HepG2 (cell line): ENCODE measurements around the gene CTSZ. TPM values are rescaled to one million over a fixed set of nuclear protein-coding genes. Genes with fewer than 3 reads are reported as not detected.

ENCODE experiments used
- IKZF5 ChIP-seq: IDR thresholded peaks from 2 replicates; pipeline ENCODE4 v1.6.1; 2018; ENCODE audit warnings: missing genetic modification reagents, mild to moderate bottlenecking, missing compliant biosample characterization
- KLF13 ChIP-seq: sonication (generic); formaldehyde crosslinking; IDR thresholded peaks from 2 replicates; pipeline ENCODE4 v1.4.0; 2020; ENCODE audit warnings: mild to moderate bottlenecking, missing genetic modification reagents
- KMT2A ChIP-seq: sonication (generic); formaldehyde crosslinking; IDR thresholded peaks from 2 replicates; pipeline ENCODE4 v1.4.0; 2020; ENCODE audit warnings: missing genetic modification reagents
- LRRFIP1 ChIP-seq: sonication (generic); formaldehyde crosslinking; conservative IDR thresholded peaks from 2 replicates; pipeline ENCODE4 v1.4.0; 2020; ENCODE audit warnings: missing genetic modification reagents
- MED13 ChIP-seq: sonication (generic); formaldehyde crosslinking; IDR thresholded peaks from 2 replicates; pipeline ENCODE4 v1.5.0; 2020; ENCODE audit warnings: missing genetic modification reagents
- MTA1 ChIP-seq: sonication (generic); formaldehyde crosslinking; IDR thresholded peaks from 2 replicates; pipeline ENCODE4 v1.4.0; 2020; ENCODE audit warnings: missing genetic modification reagents, mild to moderate bottlenecking, borderline replicate concordance
- NCOR1 ChIP-seq: fragments of 200-600 bp; sonication (generic); IDR thresholded peaks from 2 replicates; pipeline ENCODE4 v1.7.0; 2017; ENCODE audit warnings: antibody characterized with exemption, low read length, borderline replicate concordance
- PRDM15 ChIP-seq: sonication (generic); formaldehyde crosslinking; IDR thresholded peaks from 2 replicates; pipeline ENCODE4 v1.4.0; 2020; ENCODE audit warnings: missing genetic modification reagents
- TEAD3 ChIP-seq: optimal IDR thresholded peaks from 2 replicates; pipeline ENCODE3; 2016; ENCODE audit warnings: borderline replicate concordance
- ZBTB1 ChIP-seq: sonication (generic); formaldehyde crosslinking; IDR thresholded peaks from 2 replicates; pipeline ENCODE4 v1.4.0; 2020; ENCODE audit warnings: missing genetic modification reagents, borderline replicate concordance
- ZNF430 ChIP-seq: sonication (generic); formaldehyde crosslinking; IDR thresholded peaks from 2 replicates; pipeline ENCODE4 v1.9.0; 2021; ENCODE audit warnings: mild to moderate bottlenecking, missing genetic modification reagents
- ZNF432 ChIP-seq: sonication (generic); formaldehyde crosslinking; IDR thresholded peaks from 2 replicates; pipeline ENCODE4 v1.5.0; 2020; ENCODE audit warnings: missing genetic modification reagents, mild to moderate bottlenecking, borderline replicate concordance
- ZNF563 ChIP-seq: sonication (generic); formaldehyde crosslinking; IDR thresholded peaks from 2 replicates; pipeline ENCODE4 v1.8.0; 2022; ENCODE audit warnings: mild to moderate bottlenecking, moderate library complexity, missing genetic modification reagents
- ZSCAN31 ChIP-seq: sonication (generic); formaldehyde crosslinking; IDR thresholded peaks from 2 replicates; pipeline ENCODE4 v1.5.0; 2020; ENCODE audit warnings: low read depth, mild to moderate bottlenecking, missing genetic modification reagents
- polyA plus RNA-seq, 8 experiments: library from polyadenylated mRNA; depleted of rRNA in 3 of 8; stranded (reverse) in 7 of 8; unstranded in 1 of 8; fragments of >200 nt; fragmentation: Illumina TruSeq in 4 of 8; extraction: Trizol in 4 of 8; gene quantifications; 2 replicates each; pipeline versions ENCODE4 v1.2.1 to v1.2.3, GENCODE V29; 2011 to 2016; ENCODE audit warnings: low read depth in 4 of 8, missing spikeins in 1 of 8, mixed read lengths in 1 of 8; ENCODE audit not compliant: insufficient read depth in 1 of 8
- total RNA-seq, 5 experiments: library from RNA; depleted of rRNA; stranded (reverse); fragments of >200 nt; fragmentation: Illumina TruSeq; extraction: Trizol; gene quantifications; 2 replicates each; pipeline ENCODE4 v1.2.3, GENCODE V29; 2016; ENCODE audit warnings: low read depth in 1 of 5
- TF ChIP-seq, protein P1 (sequence below): fragments of 450-650 bp; IDR thresholded peaks from 2 replicates; pipeline ENCODE4 v1.6.1; 2017; ENCODE audit warnings: mild to moderate bottlenecking
- TF ChIP-seq, protein P2 (sequence below): sonication (generic); formaldehyde crosslinking; IDR thresholded peaks from 2 replicates; pipeline ENCODE4 v1.5.1; 2020; ENCODE audit warnings: mild to moderate bottlenecking, missing genetic modification reagents, moderate library complexity

The CTSZ gene
- total and polyA plus RNA-seq, 2 of the 13 experiments (the other 11 are each of a cell fraction or from before 2014, with no cell fraction given), result 0.33 TPM; not detected in 1

DNA sequence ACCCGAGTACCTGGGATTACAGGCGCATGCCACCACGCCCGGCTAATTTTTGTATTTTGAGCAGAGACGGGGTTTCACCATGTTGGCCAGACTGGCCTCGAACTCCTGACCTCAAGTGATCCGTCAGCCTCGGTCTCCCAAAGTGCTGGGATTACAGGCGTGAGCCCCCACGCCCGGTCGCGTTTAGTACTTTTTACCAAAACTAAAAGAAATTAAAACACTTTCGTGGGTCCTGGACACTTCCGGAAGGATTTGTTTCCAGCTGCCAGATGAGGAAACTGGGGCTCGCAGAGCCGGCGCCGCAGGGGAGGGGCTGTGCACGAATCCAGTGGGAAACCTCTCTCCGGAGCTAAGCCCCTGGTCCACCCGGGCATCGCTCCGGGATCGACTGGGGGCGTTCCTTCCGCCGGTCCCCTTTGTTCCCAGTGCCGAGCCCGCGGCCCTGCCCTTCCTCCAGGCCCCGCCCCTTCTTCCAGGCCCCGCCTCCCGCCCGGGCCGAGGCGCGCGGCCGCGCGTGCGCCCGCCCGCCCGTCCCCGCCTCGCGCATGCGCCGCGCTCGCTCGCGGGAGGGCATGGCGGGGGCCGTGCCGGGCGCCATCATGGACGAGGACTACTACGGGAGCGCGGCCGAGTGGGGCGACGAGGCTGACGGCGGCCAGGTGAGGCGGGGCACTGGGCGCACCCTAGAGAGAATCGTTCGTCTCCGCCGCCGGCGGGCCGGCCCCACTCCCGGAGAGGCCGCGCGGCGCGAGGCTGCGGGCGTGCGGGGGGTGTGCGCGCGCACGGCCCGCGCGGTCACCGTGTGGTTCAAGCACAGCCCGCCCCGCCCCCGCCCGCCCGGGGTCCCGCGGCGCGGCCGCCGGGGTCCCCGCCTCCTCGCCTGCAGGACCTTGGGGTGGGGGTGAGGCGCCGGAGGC, 26.1 kb downstream of the CTSZ start, which contains the start of gene NELFCD (continued):
- TF ChIP-seq, protein P1, sequence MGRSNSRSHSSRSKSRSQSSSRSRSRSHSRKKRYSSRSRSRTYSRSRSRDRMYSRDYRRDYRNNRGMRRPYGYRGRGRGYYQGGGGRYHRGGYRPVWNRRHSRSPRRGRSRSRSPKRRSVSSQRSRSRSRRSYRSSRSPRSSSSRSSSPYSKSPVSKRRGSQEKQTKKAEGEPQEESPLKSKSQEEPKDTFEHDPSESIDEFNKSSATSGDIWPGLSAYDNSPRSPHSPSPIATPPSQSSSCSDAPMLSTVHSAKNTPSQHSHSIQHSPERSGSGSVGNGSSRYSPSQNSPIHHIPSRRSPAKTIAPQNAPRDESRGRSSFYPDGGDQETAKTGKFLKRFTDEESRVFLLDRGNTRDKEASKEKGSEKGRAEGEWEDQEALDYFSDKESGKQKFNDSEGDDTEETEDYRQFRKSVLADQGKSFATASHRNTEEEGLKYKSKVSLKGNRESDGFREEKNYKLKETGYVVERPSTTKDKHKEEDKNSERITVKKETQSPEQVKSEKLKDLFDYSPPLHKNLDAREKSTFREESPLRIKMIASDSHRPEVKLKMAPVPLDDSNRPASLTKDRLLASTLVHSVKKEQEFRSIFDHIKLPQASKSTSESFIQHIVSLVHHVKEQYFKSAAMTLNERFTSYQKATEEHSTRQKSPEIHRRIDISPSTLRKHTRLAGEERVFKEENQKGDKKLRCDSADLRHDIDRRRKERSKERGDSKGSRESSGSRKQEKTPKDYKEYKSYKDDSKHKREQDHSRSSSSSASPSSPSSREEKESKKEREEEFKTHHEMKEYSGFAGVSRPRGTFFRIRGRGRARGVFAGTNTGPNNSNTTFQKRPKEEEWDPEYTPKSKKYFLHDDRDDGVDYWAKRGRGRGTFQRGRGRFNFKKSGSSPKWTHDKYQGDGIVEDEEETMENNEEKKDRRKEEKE, result no peak
- no peak for TF ChIP-seq NCOR1
- no peak for TF ChIP-seq ZSCAN31 (CRISPR knock-in tag)
- TF ChIP-seq IKZF5 (CRISPR knock-in tag), result peak; percentile 84
- peak; percentile 78 for TF ChIP-seq ZNF430
- TF ChIP-seq ZBTB1 (CRISPR knock-in tag), result 0 out of 2 replicates have a peak, but pooled peaks have one; percentile 44
- TF ChIP-seq PRDM15 (CRISPR knock-in tag), result peak; percentile 66; the same call in 1 of the 2 replicates
- TF ChIP-seq, protein P2, sequence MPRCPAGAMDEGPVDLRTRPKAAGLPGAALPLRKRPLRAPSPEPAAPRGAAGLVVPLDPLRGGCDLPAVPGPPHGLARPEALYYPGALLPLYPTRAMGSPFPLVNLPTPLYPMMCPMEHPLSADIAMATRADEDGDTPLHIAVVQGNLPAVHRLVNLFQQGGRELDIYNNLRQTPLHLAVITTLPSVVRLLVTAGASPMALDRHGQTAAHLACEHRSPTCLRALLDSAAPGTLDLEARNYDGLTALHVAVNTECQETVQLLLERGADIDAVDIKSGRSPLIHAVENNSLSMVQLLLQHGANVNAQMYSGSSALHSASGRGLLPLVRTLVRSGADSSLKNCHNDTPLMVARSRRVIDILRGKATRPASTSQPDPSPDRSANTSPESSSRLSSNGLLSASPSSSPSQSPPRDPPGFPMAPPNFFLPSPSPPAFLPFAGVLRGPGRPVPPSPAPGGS (CRISPR knock-in tag), result peak; percentile 28; the same call in 1 of the 2 replicates
- 0 out of 2 replicates have a peak, but pooled peaks have one; percentile 22 for TF ChIP-seq MTA1 (CRISPR knock-in tag)
- no peak for TF ChIP-seq ZNF432
- TF ChIP-seq KMT2A (CRISPR knock-in tag), result peak; percentile 38; the same call in 1 of the 2 replicates
- no peak; the same call in 1 of the 2 replicates for TF ChIP-seq KLF13 (CRISPR knock-in tag)
- TF ChIP-seq MED13 (CRISPR knock-in tag), result no peak
- TF ChIP-seq ZNF563 (CRISPR knock-in tag), result peak; percentile 80
- 0 out of 2 replicates have a peak, but pooled peaks have one; percentile 42 for TF ChIP-seq LRRFIP1 (CRISPR knock-in tag)
- peak; percentile 57 for TF ChIP-seq TEAD3 (CRISPR knock-in tag)
